Activated T-cell treated with anti-CD3 and anti-CD28 coated beads for 48 hours (primary cell): ENCODE measurements around the gene MOB2.

Experiments used
- DNase-seq: peaks from one replicate; pipeline ENCODE4 v3.0.0-alpha.2; 2020; ENCODE audit warnings: low read depth

Gene MOB2

DNA sequence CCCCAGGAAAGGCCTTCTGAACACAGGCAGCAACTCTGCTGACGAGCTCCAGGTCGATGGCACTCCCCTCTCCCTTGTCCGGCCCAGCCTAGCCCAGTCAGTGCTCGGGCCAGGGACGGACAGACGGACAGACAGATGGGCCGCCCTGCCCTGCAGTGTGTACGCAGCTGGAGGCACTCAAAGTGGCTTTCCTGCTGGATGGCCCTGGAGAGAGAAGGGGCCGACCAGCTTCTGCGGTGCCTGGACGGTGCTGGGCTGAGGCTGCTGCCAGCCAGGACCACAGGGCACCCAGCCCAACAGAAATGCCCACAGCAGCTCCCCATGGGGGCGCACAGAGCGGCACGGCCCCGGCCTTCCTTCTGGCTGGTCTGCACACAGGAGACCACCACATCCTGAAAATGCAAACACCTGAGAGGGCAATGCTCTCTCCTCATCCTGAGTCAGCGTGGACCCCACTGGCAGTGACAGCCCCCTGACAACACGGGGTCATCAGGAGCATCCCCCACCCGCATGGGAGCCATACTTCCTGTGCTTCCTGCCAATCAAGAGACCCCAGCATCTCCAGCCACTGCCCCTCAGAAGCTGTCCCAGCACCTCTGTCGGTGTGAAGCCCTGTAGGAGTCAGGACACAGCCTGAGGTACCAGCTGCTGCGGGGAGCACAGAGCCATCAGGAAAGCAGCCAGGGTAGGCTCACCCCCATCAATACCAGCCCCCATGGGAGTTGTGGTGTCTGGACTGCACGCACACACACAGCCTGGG, 692 bp upstream of the MOB2 start:
- no peak for DNase-seq

DNA sequence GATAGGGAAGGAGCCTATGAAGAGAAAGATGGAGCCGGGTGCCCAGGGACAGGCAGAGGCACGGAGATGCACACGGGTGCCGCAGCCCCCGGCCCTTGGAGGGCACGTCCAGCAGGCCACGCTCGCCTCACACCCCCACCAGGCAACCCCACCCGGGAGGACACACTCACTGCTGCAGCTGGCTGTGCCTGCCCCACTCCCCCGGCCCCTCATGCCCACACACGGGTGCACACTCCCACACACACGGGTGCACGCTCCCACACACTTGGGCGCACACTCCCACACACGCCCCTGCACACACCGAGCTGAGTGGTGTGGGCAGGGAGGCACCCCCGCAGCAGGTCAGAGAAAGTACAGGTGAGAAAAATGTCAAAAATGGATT, 1.1 kb downstream of the MOB2 start:
- no peak for DNase-seq

DNA sequence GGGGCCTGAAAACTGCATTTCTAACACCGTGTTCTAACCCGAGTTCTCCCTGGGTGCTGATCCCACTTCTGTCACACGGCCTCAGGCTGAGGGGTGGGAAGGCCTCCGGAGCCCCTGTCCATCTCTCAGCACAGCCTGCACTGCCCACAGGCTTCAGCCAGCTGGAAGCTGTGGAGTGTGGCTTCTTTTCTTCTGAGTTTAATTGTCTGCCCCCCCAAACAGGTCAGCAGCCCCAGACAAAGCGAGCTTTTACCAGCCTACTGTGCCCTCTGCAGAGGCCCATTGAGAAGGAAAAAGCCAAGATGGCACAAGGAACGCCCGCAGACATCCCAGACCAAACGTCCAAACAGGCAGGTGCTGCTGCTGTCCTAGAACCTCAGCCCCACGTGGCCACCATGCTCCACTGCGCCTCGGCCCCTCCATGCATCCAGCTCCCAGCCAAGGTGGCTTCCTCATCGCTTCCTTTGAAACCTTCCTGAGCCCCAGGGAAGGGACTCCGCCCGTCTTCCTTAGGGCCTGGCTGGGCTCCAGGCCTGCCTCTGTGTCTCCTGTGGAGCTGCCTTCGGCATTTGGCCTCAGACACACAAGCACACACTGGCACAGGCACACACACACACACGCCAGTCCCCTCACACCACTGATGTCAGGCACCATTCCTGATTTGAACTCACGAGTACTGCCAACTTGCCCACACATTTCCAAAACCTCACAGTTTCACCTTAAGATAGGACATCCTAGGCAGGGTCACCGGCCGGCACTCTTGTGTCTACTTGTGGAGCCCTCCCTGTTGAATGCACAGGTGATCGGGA, 1.7 kb downstream of the MOB2 start:
- no peak for DNase-seq

DNA sequence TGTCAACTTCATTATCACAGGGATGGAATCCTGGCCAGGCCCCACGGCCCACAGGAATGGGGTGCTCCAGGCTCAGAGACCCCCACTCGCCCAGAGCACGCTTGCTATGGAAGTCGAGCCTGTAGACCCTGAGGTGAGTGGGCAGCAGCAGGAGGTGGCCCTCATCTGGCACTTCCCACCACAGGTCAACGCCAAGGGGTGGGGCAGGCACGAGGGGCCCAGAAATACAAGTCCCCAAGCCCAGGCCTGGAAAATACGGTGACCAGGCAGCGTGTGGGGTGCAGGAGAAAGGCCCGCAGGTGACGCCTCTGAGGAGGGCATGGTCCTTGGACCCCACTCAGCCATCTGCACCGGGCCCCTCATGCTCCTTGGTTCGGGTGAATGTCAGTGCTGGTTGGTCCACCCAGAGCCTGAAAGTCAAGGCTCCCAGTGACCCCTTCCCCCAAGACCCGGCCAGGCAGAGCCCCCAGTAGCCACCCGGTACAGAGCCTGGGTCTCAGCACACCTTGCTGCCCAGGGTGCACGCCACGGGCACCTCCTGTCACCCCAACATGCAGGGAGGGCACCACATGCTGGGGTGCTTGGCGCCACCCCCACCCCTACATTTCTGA, 2.4 kb downstream of the MOB2 start:
- DNase-seq, result no peak

DNA sequence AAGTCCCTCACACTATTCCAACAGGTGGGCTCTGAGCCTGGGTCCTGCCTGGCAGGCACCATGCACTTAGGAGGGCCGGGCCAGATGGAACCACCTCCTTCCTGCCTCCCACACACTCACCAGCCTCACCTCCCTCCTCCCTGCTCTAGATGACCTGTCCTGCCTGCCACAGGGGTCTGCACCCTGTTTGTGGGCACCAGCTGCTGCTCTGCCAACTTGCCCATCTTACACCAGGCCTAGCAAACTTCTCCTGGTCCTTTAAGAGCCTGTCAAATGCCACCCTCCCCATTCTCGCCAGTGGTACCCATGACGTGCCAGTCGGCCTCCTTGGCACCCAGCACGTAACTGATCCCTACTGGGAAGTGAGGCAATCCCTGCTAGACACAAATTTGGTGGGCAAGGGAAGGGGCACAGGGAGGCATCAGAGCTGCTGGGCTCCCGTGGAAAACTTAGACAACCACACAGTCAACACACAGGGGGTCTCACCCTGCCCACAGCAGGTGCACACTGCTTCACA, 3.1 kb downstream of the MOB2 start:
- DNase-seq, result no peak

DNA sequence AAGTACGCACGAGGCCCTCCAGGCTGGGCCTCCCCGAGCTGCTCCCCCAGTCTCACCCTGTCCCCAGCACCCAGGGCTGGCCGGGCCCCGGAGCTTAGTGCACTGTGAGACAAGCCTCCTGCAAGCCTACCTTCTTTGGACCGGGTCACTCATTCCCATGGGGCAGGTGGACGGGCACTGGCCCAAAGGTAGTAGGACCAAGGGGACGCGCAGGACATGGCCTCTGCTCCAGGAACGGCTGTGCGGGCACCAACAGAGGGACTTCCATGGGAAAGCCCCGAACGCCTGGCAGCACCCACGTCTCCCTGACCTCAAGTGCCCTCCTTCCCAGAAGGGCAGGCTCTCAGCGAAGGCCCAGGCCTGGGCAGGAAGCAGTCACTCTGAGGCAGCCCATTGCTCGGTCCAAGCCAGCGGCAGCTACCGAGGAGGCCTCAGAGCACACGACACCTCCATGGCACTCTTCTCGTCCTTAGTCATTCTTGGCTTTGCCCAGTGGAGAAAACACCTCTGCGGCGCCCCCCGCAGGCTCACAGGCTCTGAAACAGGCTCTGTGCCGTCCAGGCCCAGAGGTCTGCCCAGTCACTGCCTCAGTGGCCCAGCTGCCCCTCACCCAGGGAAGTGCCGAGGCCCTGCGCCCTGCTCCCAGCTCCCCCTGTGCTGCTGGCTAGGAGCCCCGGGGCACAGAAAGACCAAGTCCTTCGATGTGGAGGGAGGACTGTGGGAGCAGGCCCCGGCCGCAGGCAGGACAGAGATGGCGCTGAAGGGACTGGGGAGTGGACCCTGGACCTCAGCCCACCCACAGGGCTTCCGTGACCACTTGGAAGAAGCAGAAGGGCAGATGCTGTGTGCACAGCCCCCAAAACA, 3.8 kb downstream of the MOB2 start:
- DNase-seq, result no peak

DNA sequence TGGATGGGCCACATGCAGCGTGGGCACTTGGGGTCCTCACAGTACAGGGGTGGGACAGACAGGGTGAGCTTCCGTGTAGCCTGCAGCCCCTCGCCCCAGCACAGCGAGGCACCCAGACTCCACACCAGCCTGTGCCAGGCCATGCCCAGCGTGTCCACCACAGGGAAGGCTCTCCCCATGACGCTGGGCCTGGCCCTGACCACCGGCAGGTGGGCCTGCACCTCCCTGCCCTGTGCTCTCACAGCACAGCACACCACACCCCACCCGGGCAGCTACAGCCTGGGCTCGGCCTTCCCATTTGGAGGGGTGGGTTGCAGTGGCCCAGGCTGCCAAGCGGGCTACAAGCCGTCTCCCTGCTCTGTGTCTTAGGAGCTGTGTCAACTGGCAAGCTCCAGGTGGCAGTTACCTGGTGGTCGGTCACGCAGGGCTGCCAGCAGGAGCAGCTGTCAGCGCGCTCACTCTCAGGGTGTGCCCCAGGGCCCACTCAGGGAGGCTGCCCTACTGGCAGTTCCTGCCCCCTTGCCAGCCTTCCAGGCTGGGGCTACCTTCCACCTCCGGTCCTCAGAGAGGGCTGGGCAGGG, 4.6 kb downstream of the MOB2 start:
- DNase-seq, result no peak

DNA sequence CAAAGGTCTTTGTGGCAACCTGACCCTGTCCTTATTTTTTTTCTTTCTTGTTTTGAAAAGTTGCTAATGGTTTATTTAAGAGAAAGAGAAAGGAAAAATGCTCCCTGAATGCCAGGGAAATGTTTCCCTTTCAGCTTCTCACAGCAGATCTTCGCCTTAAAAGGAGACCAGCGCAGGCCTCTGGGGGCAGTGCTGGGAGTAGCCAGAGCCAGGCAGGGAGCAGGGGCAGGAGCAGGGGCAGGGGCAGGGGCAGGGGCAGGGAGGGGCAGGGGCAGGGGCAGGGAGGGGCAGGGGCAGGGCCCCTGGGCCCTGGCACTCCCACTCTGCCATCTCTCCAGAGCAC, 5.1 kb downstream of the MOB2 start:
- DNase-seq, result no peak

DNA sequence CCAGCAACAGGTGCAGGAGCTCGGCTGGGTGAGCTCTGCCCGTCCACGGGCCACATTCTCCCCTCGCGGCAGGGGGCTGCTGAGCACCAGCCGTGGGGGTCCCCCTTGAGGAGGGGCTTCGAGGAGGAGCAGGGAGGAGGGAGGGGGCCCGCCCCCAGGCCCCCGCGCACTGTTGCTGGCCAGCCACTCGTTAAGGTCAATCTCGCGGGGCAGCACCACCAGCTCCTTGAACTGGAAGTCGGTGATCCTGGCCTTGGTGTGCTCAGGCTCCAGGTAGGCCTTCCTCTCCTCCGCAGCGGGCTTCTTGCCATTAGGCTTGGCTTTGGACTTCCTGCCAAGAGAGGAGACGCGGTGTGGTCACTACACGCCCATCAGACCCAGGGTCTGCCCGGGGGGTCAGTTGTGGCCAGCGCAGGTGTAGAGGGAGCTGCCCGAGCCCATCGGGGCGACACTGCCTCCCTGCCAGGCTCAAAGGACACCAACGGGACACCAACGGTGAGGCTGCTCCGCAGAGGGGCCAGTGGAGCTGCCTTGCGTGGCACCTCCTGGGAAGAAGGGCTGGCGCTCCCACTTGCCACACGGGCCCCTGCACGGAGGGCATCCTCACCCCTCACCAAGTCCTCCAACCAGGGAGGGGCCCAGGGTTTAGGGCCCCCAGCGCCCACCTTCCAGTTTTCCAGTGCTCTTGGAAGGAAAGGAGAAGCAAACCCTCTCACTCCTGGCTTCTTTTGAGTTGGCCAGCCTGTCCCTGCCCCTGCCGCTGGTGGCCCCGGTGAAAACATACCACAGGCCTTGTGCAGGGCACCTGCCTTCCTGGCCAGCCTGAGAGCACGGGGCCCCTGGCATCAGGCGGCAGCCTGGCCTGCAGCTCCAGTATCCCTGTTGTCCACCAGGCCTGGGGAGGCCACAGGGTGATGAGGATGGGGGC, 5.8 kb downstream of the MOB2 start:
- no peak for DNase-seq

DNA sequence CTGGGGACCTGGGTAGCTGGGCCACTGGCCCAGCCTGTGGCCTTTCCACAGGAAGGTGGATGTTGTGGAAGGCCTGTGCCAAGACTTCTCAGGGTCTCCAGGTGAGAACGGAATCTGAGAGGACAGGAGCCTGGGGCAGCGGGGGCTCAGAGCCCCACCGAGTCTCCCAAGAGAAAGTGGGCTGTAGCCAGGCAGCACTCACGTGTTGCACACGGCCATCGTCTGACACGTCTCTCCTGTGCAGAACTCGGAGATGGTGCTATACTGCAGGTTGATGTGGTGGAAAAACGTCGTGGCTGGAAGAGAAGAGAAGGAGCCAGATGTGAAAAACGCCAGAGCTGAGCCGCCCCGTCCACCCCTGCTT, 6.4 kb downstream of the MOB2 start:
- DNase-seq, result no peak

DNA sequence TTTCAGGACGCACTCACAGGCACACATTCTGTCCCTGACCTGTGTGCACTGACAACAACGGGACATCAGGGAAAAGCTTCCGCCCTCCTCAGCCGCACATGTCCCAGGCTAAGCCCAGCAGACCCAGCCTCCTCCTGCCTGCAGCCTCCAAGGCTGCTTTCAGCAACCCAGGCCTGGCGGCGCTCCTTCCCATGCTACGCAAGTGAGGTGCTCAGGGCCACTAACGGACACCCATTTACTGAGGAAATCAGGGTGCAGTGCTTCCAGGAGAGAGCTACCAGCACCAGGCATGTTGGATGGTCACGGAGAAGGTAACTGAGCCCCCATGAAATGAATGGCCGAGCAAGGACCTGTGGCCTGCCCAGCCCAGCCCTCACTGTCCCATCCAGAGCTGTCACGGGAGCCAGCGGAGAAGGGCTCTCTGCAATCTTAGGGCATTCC, 6.9 kb downstream of the MOB2 start:
- DNase-seq, result no peak

DNA sequence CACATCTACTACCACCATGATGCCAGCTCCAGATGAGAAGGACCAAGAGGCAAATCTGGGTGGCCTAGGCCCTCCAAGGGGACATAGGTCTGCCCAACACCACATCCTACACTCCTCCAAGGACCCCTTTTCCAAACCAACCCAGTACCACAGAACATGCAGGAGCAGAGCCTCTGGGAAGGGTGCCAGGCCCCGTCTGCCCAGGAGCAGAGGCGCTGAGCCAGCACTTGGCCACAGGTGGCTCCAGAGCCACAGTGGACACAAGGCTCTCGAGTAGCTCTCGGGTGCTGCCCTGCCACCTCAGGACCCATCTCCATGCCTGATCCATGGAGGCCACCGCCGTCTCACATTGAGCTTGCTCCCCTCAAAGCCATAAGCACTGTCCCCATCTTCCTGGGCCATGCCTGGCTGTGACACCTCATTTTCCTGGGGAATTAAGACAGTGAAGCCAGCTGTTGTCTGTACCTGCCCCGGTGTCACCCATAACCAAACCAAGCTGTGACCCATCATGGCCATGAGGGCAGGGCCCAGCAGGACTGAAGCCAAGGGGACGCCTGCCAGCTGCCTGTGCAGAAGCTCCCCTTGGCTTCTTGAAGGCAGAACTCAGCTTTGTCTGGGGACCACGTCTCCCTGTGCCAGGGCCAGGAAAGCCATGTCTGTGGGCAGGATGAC, 7.4 kb downstream of the MOB2 start:
- no peak for DNase-seq

DNA sequence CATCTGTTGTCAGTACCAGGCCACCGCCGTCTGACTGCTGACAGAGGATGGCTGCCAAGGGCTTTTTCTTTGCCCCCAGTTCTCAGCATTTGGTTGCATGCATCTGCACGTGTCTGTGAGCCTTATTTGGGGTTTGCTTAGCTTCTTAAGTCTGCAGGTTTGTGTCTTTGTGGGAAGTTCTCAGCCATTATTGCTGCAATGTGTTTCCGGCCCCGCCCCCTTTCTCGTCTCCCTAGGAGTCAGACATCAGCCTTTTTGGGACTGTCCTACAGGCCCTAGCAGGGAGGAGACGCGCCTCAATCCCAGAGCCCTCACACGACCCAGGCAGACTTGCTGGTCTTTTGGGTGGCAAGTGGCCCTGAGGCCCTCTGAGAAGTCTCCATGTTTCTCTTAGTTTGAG, 8.0 kb downstream of the MOB2 start:
- no peak for DNase-seq

DNA sequence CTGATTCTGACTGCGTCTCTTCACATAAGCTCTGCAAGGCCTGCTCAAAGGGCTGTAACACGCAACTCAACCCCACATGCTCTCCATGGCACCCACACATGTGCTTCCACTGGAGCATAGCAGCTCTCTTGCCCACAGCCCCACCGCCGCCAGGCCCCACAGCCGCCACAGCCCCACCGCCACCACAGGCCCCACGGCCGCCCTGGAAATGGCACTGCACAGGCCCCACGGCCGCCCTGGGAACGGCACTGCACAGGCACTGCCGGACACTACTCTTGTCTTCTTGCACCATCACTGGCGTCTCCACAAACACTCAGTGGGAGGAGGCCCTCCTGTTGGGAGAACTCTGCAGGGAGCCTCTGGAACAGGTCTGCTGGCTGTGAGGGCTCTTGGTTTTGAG, 8.6 kb downstream of the MOB2 start:
- DNase-seq, result no peak

DNA sequence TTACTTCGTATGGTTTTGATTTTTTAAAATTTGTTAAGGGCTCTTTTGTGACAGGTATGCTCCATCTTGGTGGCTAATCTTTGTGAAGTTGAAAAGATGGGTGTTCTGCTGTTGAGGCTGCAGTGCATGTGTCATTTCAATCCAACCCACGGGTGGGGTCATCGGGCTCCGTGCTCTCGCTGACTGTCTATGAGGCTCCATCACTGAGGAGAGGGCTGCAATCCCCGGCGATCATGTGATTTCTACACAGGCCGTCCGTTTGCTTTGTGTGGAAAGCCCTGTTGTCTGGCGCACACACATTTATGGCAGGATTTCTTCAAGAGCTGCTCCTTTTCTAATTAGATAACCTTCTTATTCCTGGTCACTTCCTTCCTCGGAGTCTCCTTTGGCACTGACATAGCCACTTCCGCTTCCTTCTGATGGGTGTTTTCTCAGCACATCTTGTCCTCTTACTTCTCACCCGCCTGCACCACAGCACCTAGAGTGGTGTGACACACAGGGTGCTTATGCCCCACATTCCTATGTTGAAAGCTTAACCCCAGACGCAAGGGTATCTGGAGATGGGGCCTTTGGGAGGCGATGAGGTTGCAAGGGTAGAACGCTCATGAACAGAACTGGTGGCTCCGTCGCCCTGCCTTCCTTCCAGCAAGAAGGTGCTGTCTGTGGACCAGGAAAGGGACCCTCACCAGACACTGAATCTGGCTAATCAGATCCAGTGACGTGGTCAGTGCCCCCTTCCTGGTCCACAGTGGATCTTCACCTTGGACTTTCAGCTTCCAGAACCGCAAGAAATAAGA, 9.4 kb downstream of the MOB2 start:
- no peak for DNase-seq

DNA sequence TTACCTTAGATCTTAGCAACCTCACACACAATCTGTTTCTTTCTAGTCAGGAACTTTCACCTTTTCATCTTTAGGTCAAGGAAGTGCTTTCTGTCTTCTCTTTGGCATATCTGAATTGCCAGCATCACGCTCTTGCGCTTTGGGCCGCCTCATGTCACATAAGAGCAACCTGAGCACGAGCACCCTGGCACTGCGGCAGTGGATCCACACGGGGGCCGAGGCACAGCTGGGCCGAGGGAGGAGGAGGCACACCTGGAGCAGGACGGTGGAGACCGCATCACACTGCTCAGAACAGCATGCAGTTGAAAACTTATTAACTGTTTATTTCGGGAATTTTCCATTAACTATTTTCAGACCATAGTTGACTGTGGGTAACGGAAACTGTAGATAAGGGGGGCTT, 10.7 kb downstream of the MOB2 start:
- no peak for DNase-seq

DNA sequence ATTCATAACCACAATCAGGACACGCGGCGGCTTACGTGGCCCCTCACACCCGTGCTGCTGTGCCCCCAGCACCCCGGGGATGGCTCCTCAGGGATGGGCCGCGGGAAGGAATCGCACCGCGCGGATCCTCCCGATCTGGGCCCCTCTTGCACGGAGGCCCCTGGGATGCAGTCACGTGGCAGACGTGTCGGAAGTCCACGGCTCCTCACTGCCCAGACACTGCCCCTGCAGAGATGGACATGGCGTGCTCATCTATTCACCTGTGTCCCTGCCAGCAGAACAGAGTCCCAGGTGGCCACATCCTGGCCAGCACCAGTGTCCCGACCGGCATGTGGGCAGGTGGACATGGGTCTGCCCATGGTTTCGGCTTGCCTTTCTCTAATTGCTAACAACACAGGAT, 12.8 kb downstream of the MOB2 start:
- DNase-seq, result no peak

DNA sequence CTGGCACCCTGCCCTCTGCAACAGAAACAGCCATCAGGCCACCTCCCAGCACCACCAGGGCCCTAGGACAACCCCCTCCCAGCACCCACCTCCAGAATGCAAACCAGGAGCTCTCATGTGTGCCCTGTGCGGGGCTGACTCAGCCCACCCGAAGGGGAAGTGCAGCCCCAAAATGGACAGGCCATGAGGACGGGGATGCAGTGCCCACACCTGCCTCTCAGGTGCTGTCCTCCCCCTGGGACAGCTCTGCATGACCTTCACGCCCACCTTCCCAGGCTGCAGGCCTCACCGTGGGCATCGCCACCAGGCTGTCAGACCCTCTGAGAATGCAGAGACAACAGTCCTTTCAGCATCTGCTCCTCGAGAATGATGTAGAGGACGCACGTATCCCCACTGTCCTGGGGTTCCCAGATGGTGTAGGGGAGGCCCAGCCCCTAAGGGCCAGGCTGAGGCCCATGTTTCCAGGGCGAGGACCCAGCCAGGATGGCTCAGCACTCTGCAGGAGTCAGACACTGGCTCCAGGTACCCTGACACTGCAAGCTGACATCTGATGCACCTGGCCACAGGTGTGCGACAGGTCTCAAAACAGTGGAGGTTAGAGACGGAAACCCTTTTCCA, 13.5 kb downstream of the MOB2 start:
- no peak for DNase-seq
